ENCODE results near the gene SYNE2. TPM values are rescaled to one million over a fixed set of nuclear protein-coding genes. Genes with fewer than 3 reads are reported as not detected.

The SYNE2 gene
- total and polyA plus RNA-seq, 9 donors, result 65.1 to 262 (median 180) TPM

- Histone ChIP-seq H3K27me3 (no peaks in the 10 kb centered on the region), H3K9me3 (no peaks in the 10 kb centered on the region), H3K36me3 (no peaks in the 10 kb centered on the region), H3K27ac (peak overlapping the region in 1 of 2 donors; percentile 74), H3K4me3 (no peak overlapping the region), H3K4me1 (ENCODE audit: insufficient read depth) (peaks cover 13% of the 10 kb centered on the region)
- 36 to 40% (median 37%) methylated on average over 4 of the region's 4 CpGs for WGBS, 3 donors
- DNase-seq, result no peak
- intact Hi-C loops (cut with DNase I), result no loop called here
- no peak for TF ChIP-seq EP300 (IDR thresholded peaks at IDR 0.05)
- no peak for TF ChIP-seq CTCF (IDR thresholded peaks at IDR 0.05)
- TF ChIP-seq POLR2A (IDR thresholded peaks at IDR 0.05), result no peak
Measured at GRCh38 chr14:64248689-64249088, 395.9 kb downstream of the SYNE2 start.

DNA sequence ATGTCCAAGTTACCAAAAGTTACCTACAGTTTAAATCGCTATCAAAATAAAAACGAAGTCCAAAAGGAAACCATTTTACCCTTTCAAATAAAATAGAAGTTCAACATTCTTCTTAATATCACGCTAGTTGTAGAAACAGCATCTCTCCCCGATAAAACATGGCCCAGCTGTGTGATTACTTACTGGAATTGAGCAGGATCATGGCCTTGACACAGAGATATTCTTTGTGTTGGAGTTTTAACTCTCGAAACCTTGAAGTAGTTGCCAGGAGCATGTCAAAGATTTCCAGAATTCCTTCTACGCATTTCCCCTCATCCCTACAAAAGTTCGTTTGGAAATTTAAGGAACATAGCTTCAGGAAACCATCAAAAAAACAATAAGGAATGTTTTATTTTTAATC lies 396.6 kb downstream of the SYNE2 start:
- Histone ChIP-seq H3K27ac (peak overlapping the region in 1 of 2 donors; percentile 74), H3K36me3 (no peaks in the 10 kb centered on the region), H3K4me1 (ENCODE audit: insufficient read depth) (peaks cover 8% of the 10 kb centered on the region), H3K9me3 (no peaks in the 10 kb centered on the region), H3K27me3 (no peaks in the 10 kb centered on the region), H3K4me3 (no peak overlapping the region)
- 3 to 15% (median 9%) methylated on average over 7 of the region's 7 CpGs for WGBS, 3 donors
- TF ChIP-seq CTCF (IDR thresholded peaks at IDR 0.05) (no peak), EP300 (IDR thresholded peaks at IDR 0.05) (peak; percentile 27), POLR2A (IDR thresholded peaks at IDR 0.05) (no peak)
- intact Hi-C loops (cut with DNase I), result no loop called here
- peak in 1 of 5 donors; percentile 39 for DNase-seq

- Histone ChIP-seq H3K4me3 (no peak overlapping the region), H3K27me3 (no peaks in the 10 kb centered on the region), H3K36me3 (no peaks in the 10 kb centered on the region), H3K4me1 (ENCODE audit: insufficient read depth) (peaks cover 1% of the 10 kb centered on the region), H3K27ac (no peak overlapping the region), H3K9me3 (no peaks in the 10 kb centered on the region)
- no peak for DNase-seq
- 55 to 64% (median 61%) methylated on average over 3 of the region's 3 CpGs for WGBS, 3 donors
- no peak for TF ChIP-seq EP300 (IDR thresholded peaks at IDR 0.05)
- TF ChIP-seq POLR2A (IDR thresholded peaks at IDR 0.05), result no peak
- no peak for TF ChIP-seq CTCF (IDR thresholded peaks at IDR 0.05)
- intact Hi-C loops (cut with DNase I), result no loop called here
Measured at GRCh38 chr14:64253672-64254071, 400.9 kb downstream of the SYNE2 start.

- 93 to 100% (median 100%) methylated on average over 1 of the region's 1 CpG for WGBS, 3 donors
Measured at GRCh38 chr14:64255756-64256155, 403.0 kb downstream of the SYNE2 start.

More at GRCh38 chr14:64255756-64256155, 403.0 kb downstream of the SYNE2 start:
- no peaks in the 10 kb centered on the region for H3K4me1 ChIP-seq (ENCODE audit: insufficient read depth)
- TF ChIP-seq CTCF (IDR thresholded peaks at IDR 0.05) (no peak), EP300 (IDR thresholded peaks at IDR 0.05) (no peak), POLR2A (IDR thresholded peaks at IDR 0.05) (no peak)
- no peaks in the 10 kb centered on the region for H3K36me3 ChIP-seq
- H3K27me3 ChIP-seq, result no peaks in the 10 kb centered on the region
- no peak for DNase-seq
- H3K4me3 ChIP-seq, result no peak overlapping the region
- no peak overlapping the region for H3K27ac ChIP-seq
- intact Hi-C loops (cut with DNase I), result no loop called here
- no peaks in the 10 kb centered on the region for H3K9me3 ChIP-seq
